GM18517 (cell line): Measurements from ENCODE around the gene FLRT1.

Experiments used
- ATAC-seq: cut with Tn5 transposase; IDR thresholded peaks from one replicate; pipeline ENCODE4 v1.9.1; 2021; ENCODE audit warnings: mild to moderate bottlenecking, moderate library complexity; ENCODE audit not compliant: unreplicated experiment

Gene FLRT1

GRCh38 chr11:64035576-64035975 lies at the start of gene FLRT1:
TSS of gene FLRT1 (plus strand) at chr11:64035931. CDS start at chr11:64116268, 80,337 bp downstream.
- no peak for ATAC-seq

- ATAC-seq = peak; percentile 80
Observed at GRCh38 chr11:63986156-63986931, 49.4 kb upstream of the FLRT1 start, which contains the start of gene OTUB1. TSS of gene OTUB1 (plus strand) at chr11:63986438. CDS start at chr11:63986457, 19 bp downstream.

GRCh38 chr11:63986932-63987513 lies 48.7 kb upstream of the FLRT1 start:
- ATAC-seq = no peak

GRCh38 chr11:63991558-63991957 lies 44.2 kb upstream of the FLRT1 start:
- no peak for ATAC-seq

- no peak for ATAC-seq
Observed at GRCh38 chr11:63993100-63993499, 42.6 kb upstream of the FLRT1 start.

- no peak for ATAC-seq
Observed at GRCh38 chr11:63993993-63994392, 41.7 kb upstream of the FLRT1 start.

GRCh38 chr11:63996512-63996911 lies 39.2 kb upstream of the FLRT1 start:
- ATAC-seq = no peak

GRCh38 chr11:63997104-63997700 lies 38.5 kb upstream of the FLRT1 start:
- no peak for ATAC-seq

- ATAC-seq = no peak
Observed at GRCh38 chr11:63997801-63998337, 37.9 kb upstream of the FLRT1 start.

GRCh38 chr11:63998558-63999348 lies 37.0 kb upstream of the FLRT1 start:
- ATAC-seq = no peak

GRCh38 chr11:63999349-64000025 lies 36.2 kb upstream of the FLRT1 start:
- ATAC-seq = no peak

- no peak for ATAC-seq
Observed at GRCh38 chr11:64000026-64000739, 35.5 kb upstream of the FLRT1 start.

GRCh38 chr11:64000740-64001483 lies 34.8 kb upstream of the FLRT1 start:
- ATAC-seq = no peak

GRCh38 chr11:64001484-64002420 lies 34.0 kb upstream of the FLRT1 start:
- ATAC-seq = no peak

- no peak for ATAC-seq
Observed at GRCh38 chr11:64003807-64004589, 31.7 kb upstream of the FLRT1 start.

GRCh38 chr11:64004590-64004984 lies 31.1 kb upstream of the FLRT1 start:
- ATAC-seq = no peak

GRCh38 chr11:64005691-64006090 lies 30.0 kb upstream of the FLRT1 start:
- ATAC-seq = no peak
